Chondrocyte (in vitro differentiated cells): ENCODE data around the gene LGALS14. TPM values are rescaled to one million over a fixed set of nuclear protein-coding genes. Genes with fewer than 3 reads are reported as not detected.
"Not testable (repeated sequence)": the region's sequence is repeated elsewhere in the genome, so short reads cannot be mapped to it uniquely, and the experiment has no call there.

Source experiments
- DNase-seq: peaks from one replicate; pipeline ENCODE4 v3.0.0; 2021; ENCODE audit warnings: mixed read lengths, low spot score
- H3K27ac Mint-ChIP-seq: one replicate; pipeline ENCODE4 v1.8.0; 2021; ENCODE audit warnings: mild to moderate bottlenecking, moderate library complexity, mixed read lengths; ENCODE audit not compliant: unreplicated experiment
- H3K27me3 Mint-ChIP-seq: 2 replicates; pipeline ENCODE4 v1.8.0; 2021; ENCODE audit warnings: low read depth, mixed read lengths
- H3K36me3 Mint-ChIP-seq: 2 replicates; pipeline ENCODE4 v1.8.0; 2021; ENCODE audit warnings: low read depth, mixed read lengths
- H3K4me1 Mint-ChIP-seq: 2 replicates; pipeline ENCODE4 v1.8.0; 2021; ENCODE audit warnings: low read depth, mild to moderate bottlenecking, mixed read lengths
- H3K4me3 Mint-ChIP-seq: one replicate; pipeline ENCODE4 v1.8.0; 2021; ENCODE audit warnings: mild to moderate bottlenecking, moderate library complexity, mixed read lengths; ENCODE audit not compliant: unreplicated experiment
- H3K9me3 Mint-ChIP-seq: 2 replicates; pipeline ENCODE4 v1.8.0; 2021; ENCODE audit warnings: low read depth, mixed read lengths
- total RNA-seq: library from RNA; stranded (reverse); gene quantifications from 3 replicates; pipeline ENCODE4 v1.2.1, GENCODE V29; 2021
- TF ChIP-seq, protein P1 (sequence below): fragments of 200-600 bp; sonication (generic); IDR thresholded peaks from 2 replicates; pipeline ENCODE4 v1.5.0; 2021; ENCODE audit warnings: antibody characterized with exemption, mild to moderate bottlenecking, moderate library complexity

LGALS14 gene
- total RNA-seq, 1 donor from 2014 or later, result not detected

DNA sequence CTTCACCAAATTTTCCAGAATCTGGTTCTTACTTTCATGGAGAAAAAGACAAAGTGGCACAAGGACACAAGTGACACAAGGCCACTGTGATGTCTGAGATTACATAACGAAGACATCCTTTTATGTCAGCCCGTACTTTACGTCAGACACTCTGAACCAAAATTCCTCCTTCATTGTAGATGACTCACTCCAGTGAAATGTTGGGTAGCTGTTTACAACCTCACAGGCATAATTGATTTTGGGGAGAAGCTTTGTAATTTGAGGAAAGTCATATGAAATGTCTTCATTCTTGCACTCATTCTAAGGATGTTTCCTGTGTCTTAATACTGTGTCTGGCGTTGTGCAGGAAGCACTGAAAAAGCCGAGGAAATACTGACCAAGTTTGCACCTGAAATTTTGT lies 20.0 kb upstream of the LGALS14 start:
- Mint-ChIP-seq H3K4me1 (no peaks in the 10 kb centered on the region), H3K36me3 (no peaks in the 10 kb centered on the region), H3K9me3 (peaks cover 10% of the 10 kb centered on the region), H3K27ac (no peak overlapping the region), H3K4me3 (no peak overlapping the region), H3K27me3 (peaks cover 7% of the 10 kb centered on the region)
- no peak for DNase-seq
- TF ChIP-seq, protein P1, sequence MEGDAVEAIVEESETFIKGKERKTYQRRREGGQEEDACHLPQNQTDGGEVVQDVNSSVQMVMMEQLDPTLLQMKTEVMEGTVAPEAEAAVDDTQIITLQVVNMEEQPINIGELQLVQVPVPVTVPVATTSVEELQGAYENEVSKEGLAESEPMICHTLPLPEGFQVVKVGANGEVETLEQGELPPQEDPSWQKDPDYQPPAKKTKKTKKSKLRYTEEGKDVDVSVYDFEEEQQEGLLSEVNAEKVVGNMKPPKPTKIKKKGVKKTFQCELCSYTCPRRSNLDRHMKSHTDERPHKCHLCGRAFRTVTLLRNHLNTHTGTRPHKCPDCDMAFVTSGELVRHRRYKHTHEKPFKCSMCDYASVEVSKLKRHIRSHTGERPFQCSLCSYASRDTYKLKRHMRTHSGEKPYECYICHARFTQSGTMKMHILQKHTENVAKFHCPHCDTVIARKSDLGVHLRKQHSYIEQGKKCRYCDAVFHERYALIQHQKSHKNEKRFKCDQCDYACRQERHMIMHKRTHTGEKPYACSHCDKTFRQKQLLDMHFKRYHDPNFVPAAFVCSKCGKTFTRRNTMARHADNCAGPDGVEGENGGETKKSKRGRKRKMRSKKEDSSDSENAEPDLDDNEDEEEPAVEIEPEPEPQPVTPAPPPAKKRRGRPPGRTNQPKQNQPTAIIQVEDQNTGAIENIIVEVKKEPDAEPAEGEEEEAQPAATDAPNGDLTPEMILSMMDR, result no peak

DNA sequence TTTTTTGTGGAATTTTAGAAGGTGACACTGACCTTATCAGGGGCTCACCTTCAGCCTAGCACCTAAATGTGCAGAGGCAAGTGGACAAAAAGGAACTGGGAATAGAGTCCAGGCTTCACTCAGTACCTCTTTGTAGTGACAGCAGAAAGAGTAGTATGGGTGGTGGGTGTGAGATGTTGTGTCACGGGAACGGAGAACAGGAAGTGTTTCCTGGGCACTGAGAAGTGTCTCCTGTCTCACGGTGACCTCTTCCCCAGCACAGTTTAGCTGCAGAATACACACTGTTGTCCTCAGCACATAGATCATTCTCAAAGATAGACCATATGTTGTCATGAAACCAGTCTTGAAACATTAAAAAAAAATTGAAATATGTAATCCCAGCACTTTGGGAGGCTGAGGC lies 17.5 kb upstream of the LGALS14 start:
- Mint-ChIP-seq H3K36me3 (no peaks in the 10 kb centered on the region), H3K9me3 (peaks cover 18% of the 10 kb centered on the region), H3K27me3 (peaks cover 4% of the 10 kb centered on the region), H3K27ac (no peak overlapping the region), H3K4me1 (no peaks in the 10 kb centered on the region), H3K4me3 (no peak overlapping the region)
- no peak for DNase-seq
- TF ChIP-seq, protein P1, result no peak

DNA sequence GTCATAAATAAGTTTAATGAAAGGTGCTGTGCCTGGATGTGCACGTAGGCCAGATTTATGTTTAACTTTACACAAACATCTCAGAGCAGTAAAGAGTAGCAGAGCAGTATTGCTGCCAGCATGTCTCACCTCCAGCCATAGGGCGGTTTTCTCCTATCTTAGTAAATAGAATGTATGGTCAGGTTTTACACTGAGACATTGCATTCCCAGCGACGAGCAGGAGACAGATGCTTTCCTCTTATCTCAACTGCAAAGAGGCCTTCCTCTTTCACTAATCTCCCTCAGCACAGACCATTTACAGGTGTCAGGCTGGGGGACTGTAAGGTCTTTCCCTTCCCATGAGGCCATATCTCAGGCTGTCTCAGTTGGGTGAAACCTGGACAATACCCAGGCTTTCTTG lies 15.6 kb upstream of the LGALS14 start:
- not testable (repeated sequence) for H3K27ac Mint-ChIP-seq, H3K4me3 Mint-ChIP-seq, H3K27me3 Mint-ChIP-seq, H3K4me1 Mint-ChIP-seq, H3K36me3 Mint-ChIP-seq, DNase-seq
- H3K9me3 Mint-ChIP-seq, result peaks cover 18% of the 10 kb centered on the region

DNA sequence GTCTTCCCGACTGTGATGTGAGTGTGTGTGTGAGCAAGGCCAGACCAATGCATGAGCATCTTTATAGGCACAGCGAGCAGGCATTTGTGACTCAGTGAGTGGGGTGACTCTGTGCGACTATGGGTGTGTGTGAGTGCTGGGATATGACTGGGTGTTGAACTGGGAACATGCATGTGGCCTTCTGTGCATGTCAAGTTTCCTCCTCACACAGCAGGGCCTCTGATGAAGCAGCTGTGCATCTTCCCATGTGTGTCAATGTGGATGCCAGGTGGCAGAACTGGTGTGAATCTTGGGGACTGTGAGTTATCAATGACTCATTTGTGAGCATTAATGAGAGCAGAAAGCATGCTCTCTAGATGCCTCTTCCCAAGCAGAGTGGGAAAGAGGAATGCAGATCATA lies 12.1 kb upstream of the LGALS14 start:
- DNase-seq, result no peak
- Mint-ChIP-seq H3K4me3 (no peak overlapping the region), H3K4me1 (no peaks in the 10 kb centered on the region), H3K9me3 (peaks cover 18% of the 10 kb centered on the region), H3K27ac (no peak overlapping the region), H3K36me3 (no peaks in the 10 kb centered on the region), H3K27me3 (peaks cover 15% of the 10 kb centered on the region)
- TF ChIP-seq, protein P1, result no peak

DNA sequence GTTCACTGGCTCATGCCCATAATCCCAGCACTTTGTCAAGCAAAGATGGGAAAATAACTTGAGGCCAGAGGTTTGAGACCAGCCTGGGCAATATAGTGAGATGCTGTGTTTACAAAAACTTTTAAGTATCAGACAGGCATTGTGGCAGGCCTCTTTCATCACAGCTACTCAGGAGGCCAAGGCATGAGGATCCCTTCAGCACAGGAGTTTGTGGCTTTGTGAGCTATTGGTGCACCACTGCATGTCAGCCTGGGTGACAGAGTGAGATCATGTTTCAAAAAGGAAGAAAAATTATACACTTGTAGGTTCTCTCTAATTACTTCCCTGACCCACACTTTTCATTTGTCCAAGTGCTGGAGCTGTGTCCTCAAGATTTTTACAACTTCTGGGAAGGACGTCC lies 11.5 kb upstream of the LGALS14 start:
- DNase-seq, result no peak
- Mint-ChIP-seq H3K27ac (no peak overlapping the region), H3K9me3 (peaks cover 18% of the 10 kb centered on the region), H3K4me3 (no peak overlapping the region), H3K4me1 (no peaks in the 10 kb centered on the region), H3K27me3 (peaks cover 15% of the 10 kb centered on the region), H3K36me3 (no peaks in the 10 kb centered on the region)
- TF ChIP-seq, protein P1, result no peak

DNA sequence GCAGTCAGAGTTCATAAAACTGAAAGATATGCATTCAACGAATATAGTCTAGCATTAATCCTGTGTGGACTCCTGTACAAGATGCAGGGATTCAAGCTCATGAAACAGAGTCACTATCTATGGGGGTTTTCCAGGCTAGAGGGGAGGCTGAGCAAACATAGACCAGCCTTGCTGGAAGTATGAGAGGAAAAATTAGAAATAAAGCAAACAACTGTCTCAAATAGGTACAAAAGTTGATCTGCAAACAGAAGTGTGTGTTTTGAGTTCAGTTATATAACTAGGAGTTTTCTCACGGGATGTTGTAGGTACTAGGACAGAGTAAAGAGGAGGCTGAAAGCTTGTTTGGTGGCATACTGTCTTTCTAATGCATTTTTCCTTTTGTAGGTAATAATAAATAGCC lies 8.5 kb upstream of the LGALS14 start:
- Mint-ChIP-seq H3K4me3 (no peak overlapping the region), H3K4me1 (no peaks in the 10 kb centered on the region), H3K27me3 (peaks cover 17% of the 10 kb centered on the region), H3K27ac (no peak overlapping the region), H3K36me3 (no peaks in the 10 kb centered on the region), H3K9me3 (no peaks in the 10 kb centered on the region)
- TF ChIP-seq, protein P1, result no peak
- no peak for DNase-seq
